Epithelial cell of proximal tubule (primary cell): ENCODE data around the gene MIEF1. TPM values are rescaled to one million over a fixed set of nuclear protein-coding genes. Genes with fewer than 3 reads are reported as not detected.

Experiments used
- DNase-seq: peaks from one replicate; pipeline ENCODE4 v3.0.0-alpha.2; 2011; ENCODE audit warnings: low read depth
- H3K4me3 ChIP-seq: 2 replicates; pipeline ENCODE4 v1.5.1; 2011; ENCODE audit warnings: low read depth, mild to moderate bottlenecking, low read length
- CTCF ChIP-seq: conservative IDR thresholded peaks from 2 replicates; pipeline ENCODE4 v1.5.1; 2012; ENCODE audit warnings: low read depth, mild to moderate bottlenecking, low read length
- total RNA-seq: library from RNA; depleted of rRNA; stranded (reverse); fragments of >200 nt; gene quantifications from 2 replicates; pipeline ENCODE4 v1.2.3, GENCODE V29; 2015

The MIEF1 gene
- total RNA-seq, 1 donor from 2014 or later = 22.9 TPM

DNA sequence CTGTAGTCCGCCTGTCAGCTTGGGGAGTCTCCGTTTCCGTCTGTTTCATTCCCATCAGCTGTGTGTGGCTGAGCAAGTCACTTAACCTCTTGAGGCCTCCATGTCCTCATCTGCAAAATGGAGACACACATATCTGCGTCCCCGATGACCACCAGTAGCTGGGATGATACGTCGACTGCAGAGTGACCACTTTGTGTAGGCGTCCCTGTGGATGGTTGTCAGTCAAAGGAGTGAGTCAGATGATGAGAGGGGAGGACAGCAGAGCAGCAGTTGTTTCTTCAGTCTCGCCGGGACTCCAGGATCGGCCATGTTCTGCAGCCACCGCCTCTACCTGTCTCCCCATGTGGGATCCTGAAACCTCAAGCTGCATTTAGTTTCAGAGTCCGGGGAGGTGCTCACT lies 25.4 kb upstream of the MIEF1 start:
- no peak for TF ChIP-seq CTCF
- no peak overlapping the region for H3K4me3 ChIP-seq
- DNase-seq = no peak

- DNase-seq = no peak
- no peak for TF ChIP-seq CTCF
- no peak overlapping the region for H3K4me3 ChIP-seq
Observed at GRCh38 chr22:39477542-39477941, 24.5 kb upstream of the MIEF1 start.

- no peak overlapping the region for H3K4me3 ChIP-seq
- DNase-seq = no peak
- TF ChIP-seq CTCF = no peak
Observed at GRCh38 chr22:39478441-39478850, 23.6 kb upstream of the MIEF1 start.

DNA sequence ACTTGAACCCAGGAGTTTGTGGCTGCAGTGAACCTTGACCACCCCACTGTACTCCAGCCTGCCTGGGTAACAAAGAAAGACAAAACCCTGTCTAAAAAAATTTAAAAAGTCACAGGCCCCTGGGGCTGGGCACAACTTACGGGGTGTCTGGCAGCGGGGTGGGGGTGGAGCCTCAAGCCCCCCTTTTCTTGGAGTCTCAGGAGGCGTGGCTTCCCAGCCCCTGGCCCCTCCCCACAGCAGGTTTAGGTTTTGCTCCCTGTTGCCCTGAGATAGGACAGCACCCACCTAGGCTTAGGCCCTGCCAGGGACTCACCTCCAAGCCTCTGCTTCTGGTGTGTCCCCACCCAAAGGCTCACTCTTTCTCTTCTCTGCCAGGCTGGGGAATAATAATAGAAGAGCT lies 22.8 kb upstream of the MIEF1 start:
- TF ChIP-seq CTCF = no peak

GRCh38 chr22:39480557-39480956 lies 21.5 kb upstream of the MIEF1 start:
- no peak for DNase-seq
- no peak overlapping the region for H3K4me3 ChIP-seq
- no peak for TF ChIP-seq CTCF

More for the DNA sequence above, 22.8 kb upstream of the MIEF1 start:
- DNase-seq = no peak
- no peak overlapping the region for H3K4me3 ChIP-seq

DNA sequence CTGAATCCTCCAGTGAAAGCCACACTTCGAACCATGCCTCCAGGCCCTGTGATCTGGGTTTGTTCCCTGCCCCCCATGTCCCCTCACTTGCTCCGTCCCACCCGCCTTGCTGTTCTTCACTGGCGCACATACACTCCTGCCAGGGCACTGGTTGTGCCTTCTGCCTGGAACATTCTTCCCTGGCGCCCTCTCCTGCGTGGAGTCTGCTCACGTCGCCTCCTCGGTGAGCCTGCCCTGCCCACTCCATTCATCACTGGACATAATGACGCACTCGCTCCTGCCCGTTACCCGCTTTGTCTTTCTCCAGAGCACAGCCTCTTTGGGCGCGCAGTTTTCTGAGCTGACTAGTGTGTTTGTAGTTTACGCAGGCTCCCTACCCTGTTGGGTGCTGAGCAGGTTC lies 21.0 kb upstream of the MIEF1 start:
- no peak for DNase-seq

More for the DNA sequence above, 21.0 kb upstream of the MIEF1 start:
- H3K4me3 ChIP-seq = no peak overlapping the region
- TF ChIP-seq CTCF = no peak
